Cardiac ventricle fibroblast (primary cell): Measurements from ENCODE around the gene NEMF. TPM values are rescaled to one million over a fixed set of nuclear protein-coding genes. Genes with fewer than 3 reads are reported as not detected.

Experiments used
- total RNA-seq: library from RNA; depleted of rRNA; stranded (reverse); fragments of >200 nt; gene quantifications from 2 replicates; pipeline ENCODE4 v1.2.3, GENCODE V29; 2015

Gene NEMF
- 32.2 and 34.5 TPM in 2 replicates for total RNA-seq

GRCh38 chr14:49852301-49853157 lies at the start of gene NEMF:
Gene NEMF (minus strand): TSS chr14:49852788. CDS start chr14:49852753, 35 bp downstream.

GRCh38 chr14:49892636-49893308 lies 40.2 kb upstream of the NEMF start, which contains the start of gene ARF6:
Gene ARF6 (plus strand): TSS chr14:49893082. CDS start chr14:49893737, 655 bp downstream.

GRCh38 chr14:49767571-49768300 lies 84.9 kb downstream of the NEMF start, which contains the start of gene KLHDC2:
Gene KLHDC2 (plus strand): TSS chr14:49768153. CDS start chr14:49768469, 316 bp downstream.

Other genes with a start within 250 kb of the NEMF start
- 189 and 206 TPM in 2 replicates for gene RPL36AL, start 232.2 kb downstream of the NEMF start, total RNA-seq
- gene MGAT2, start 232.0 kb downstream of the NEMF start, total RNA-seq: 65.4 and 73.8 TPM in 2 replicates
- gene DNAAF2, start 217.5 kb downstream of the NEMF start, total RNA-seq: 9.9 and 10.8 TPM in 2 replicates
- gene POLE2, start 164.6 kb downstream of the NEMF start, total RNA-seq: 0.88 and 2.0 TPM in 2 replicates
- 3.0 and 3.2 TPM in 2 replicates for gene KLHDC1, start 159.7 kb downstream of the NEMF start, total RNA-seq
- gene KLHDC2, start 84.6 kb downstream of the NEMF start, total RNA-seq: 30.8 and 54.0 TPM in 2 replicates
- gene ARF6, start 40.3 kb upstream of the NEMF start, total RNA-seq: 48.2 and 49.6 TPM in 2 replicates